Measurements from ENCODE around the gene PXDN.

PXDN gene

GRCh38 chr2:1647417-1648240 is 96.7 kb downstream of the PXDN start:
- no peak for DNase-seq

DNA sequence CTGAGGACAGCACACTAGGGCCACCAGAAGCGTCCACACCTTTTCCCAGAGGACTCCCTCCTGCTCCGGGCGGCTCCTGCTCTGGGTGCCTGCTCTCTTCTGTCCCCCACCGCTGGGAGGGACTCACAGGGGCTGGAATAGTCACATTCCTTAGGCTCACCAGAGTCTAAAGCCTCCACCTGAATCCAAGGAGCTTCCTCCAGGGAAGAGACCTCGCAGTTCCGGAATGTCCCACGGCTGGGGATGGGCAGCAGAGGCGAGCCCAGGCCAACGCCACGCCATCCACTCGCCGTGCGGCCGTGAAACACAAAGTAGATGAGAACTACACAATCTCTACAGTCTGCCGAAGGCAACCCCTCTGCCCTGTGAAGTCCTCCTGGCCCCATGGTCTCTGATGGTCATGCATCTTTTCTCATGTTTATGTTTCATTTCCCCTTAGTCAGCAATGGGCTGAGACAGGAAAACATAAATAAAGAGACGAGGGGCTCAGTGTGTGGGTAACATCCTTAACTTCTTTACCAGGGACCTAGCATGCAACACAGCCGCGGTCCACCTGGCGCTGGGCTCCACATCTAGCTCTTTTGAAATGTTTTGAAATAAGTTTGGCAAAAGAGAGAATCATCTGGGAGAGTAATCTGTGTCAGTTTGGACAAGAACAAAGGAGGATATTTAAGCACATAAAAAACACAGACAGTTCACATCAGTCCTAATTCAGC is 98.4 kb downstream of the PXDN start:
- no peak for DNase-seq

DNA sequence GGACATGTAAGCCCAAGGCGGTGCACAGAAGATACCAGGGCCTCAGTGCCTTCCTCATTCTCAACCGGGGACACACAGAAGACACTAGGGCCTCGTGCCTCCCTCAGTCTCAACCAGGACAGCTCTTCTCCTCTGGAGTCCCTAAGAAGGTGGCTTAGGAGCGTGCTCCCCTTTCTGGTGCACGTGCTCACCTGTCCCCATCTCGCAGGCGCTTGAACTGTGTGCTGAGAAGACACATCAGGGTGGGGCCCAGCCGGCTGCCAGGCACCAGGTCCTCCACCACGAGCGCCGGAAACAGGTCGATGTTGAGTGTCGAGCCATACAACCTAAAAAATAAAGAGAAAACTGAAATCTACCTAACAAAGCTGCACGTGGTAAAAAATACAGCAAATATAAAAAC is 99.9 kb downstream of the PXDN start:
- DNase-seq = no peak

- no peak for DNase-seq
Observed at GRCh38 chr2:1642993-1643619, 101.2 kb downstream of the PXDN start.

- DNase-seq = no peak
Observed at GRCh38 chr2:1642066-1642861, 102.1 kb downstream of the PXDN start.

GRCh38 chr2:1641523-1641922 is 102.8 kb downstream of the PXDN start:
- no peak for DNase-seq

- no peak for DNase-seq
Observed at GRCh38 chr2:1640301-1641135, 103.8 kb downstream of the PXDN start.

DNA sequence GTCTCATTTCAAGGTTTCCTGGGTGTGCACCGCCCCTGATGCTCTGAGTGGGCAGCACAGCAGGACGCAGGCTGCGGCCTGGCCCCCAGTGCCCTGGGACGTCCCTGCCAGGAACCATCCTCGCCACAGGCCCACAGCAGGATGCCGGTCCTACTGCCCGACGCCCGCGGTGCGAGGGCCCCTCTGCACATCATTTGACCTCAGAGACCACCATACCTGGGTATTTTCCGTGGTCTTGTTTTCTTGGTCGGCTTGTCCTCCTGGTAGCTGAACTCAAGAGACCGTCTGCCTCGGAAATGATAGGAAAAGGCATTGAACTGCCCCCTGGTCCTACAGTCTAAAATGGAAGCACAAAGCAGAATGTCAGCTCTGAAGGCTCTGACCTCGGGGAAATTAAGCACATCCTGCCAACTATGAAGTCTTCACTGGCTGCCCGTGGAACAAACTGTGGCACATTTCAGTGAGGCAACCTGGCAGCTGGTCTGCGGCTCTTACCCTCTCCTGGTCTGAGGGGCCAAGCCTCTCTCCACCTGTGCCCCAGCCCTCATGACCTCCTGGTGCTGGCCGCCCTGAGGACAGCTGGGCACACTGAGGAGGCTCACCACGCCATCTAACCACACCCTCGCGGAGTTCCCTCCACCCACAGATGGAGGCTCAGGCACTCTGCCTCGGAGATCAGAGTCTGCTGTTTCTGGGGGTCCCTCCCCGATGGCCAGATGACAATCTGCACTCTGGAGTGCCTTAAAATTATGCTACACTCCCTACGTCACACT is 105.0 kb downstream of the PXDN start:
- DNase-seq = no peak

DNA sequence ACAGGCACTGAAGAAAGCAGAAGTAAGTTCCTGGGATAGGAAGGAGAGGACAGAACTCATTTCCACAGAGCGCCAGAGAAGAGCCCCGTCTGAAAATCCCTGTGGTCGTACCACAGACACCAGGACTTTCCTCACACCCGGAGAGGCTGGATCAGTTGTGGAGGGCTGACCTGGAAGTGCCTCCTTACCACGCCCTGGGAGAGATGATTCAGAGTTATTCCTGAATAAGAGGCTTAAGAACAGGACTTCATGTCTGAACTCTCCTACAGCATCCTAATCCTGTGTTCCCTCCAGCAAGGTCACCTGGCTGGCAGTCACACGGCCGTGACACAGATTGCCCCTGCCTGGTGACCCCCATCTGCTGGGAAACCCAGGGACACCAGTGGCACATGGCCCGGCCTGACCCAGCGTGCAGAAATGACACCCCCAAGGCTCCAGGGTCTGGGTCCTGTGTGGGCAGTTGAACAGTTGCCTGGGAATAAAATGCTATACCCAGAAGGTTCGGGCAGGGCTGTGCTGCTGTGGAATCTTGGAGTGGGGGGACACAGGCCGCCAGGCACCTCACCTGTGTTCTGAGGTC is 105.9 kb downstream of the PXDN start:
- no peak for DNase-seq

DNA sequence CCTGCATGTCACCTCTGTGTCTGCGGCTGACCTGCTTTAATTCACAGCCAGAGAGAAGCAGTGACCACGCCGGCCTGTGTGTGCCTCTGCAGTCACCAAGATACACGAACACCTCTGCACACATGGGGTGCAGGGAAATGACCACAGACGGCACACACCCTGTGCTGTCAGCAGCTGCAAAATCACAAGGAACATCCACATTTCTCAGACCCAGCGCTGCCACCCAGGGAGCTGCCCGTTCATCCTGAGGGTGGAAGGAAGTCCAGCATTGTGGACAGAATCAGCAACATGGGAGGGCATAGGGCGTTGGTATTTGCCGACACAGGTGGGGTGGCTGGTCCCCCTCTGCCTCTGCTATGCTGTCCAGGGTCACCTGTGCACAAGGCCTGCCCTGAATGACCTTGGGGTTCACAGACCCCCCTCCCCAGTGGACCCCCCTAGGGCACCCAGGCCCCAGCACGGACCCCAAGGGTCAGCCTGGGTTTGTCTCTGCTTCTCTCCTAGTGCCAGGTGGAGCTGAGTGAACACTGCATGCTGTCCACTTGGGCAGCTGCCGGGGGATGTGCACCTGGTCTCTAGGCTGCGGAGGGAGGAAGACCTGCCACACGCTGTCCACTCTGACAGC is 107.4 kb downstream of the PXDN start:
- no peak for DNase-seq

DNA sequence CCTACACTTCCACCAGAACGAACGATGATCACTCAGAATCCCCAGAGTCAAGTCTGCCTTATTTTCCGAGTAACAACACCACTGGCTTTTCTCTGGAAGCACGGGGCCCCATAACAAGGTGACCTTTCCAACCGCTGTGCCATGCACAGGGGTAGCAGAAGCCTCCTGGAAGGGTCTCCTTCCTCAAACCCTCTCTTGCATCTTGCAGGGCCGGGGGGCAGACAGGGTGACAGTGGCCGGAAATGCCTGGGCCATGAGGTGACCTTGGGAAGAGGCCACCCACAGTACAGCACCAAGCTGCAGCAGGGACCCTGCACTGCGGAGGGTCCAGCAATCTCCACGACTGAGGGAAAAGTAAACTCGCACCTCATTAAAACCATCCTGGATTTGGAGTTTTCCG is 108.5 kb downstream of the PXDN start:
- no peak for DNase-seq

GRCh38 chr2:1634681-1635341 is 109.5 kb downstream of the PXDN start:
- no peak for DNase-seq

GRCh38 chr2:1633936-1634587 is 110.3 kb downstream of the PXDN start:
- DNase-seq = no peak

- DNase-seq = no peak
Observed at GRCh38 chr2:1633092-1633671, 111.1 kb downstream of the PXDN start.

- DNase-seq = no peak
Observed at GRCh38 chr2:1632510-1632909, 111.8 kb downstream of the PXDN start.

GRCh38 chr2:1632002-1632348 is 112.3 kb downstream of the PXDN start:
- no peak for DNase-seq

GRCh38 chr2:1631292-1632001 is 112.9 kb downstream of the PXDN start:
- no peak for DNase-seq

GRCh38 chr2:1628893-1629292 is 115.4 kb downstream of the PXDN start:
- DNase-seq = no peak

All from activated CD4-positive, alpha-beta T cell treated with anti-CD3 and anti-CD28 coated beads for 48 hours (primary cell).